ENCODE data around the gene RASSF4.
A peak's percentile ranks its signal among the peaks of the same experiment; 100 is the strongest.

The RASSF4 gene

DNA sequence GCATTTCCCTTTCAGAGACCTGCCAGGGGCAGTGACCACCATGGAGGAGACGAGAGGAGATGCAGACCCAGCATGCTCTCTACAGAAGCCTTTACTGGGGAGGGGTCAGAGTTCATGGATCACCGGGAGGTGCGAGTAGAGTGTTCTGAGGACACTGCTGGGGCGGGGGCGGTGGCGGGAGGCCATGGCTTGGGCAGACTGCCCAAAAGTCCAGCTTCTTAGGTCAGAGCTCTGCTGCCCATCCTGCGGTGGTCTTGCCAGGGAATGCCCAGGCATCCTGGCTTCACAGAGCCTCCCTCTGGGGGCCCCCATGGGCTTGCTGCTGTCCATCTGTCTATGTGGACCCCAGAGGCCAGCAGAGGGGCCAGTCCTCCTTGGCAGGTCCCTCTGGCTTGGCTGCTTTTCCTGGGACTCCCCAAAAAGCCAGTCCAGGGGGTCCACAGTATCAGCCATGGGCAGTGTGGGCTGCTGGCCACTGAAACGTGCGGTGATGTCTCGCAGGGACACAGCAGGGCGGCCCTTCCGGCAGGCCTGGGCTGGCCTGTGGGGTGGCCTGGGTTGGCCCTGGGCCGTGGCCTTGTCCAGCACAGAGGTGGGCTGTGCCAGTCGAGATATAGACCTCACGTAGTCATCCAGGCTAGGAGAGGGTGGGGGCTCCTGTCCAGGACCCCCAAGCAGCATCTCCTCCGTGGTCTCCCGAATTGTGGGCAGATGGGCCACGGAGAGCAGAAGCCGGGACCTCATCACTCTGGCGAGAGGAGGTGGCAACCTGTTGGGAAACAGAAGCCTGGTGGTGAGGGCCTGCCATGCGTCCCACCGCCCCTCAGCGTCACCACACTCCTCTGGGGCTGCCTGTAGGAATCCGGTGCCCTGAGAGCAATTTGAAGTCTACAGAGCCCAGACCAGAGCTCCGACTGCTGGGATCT, 17.9 kb downstream of the RASSF4 start:
- DNase-seq = no peak

DNA sequence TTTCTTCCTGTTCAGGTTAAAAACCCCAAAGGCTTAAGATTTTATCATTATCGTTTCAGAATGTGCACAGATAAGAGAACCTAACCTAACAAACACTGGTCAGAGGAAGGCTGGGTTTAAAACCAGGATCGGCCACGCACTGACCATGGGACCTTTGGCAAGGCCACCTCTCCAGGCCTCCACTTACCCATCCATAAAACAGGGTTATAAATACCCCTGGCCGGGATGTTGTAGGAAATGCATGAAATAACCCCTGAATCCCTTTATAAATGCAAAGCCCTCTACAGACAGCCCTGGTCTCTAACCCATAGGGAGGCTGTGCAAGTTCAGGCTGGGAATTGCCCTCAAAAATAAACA, 18.6 kb downstream of the RASSF4 start:
- no peak for DNase-seq

DNA sequence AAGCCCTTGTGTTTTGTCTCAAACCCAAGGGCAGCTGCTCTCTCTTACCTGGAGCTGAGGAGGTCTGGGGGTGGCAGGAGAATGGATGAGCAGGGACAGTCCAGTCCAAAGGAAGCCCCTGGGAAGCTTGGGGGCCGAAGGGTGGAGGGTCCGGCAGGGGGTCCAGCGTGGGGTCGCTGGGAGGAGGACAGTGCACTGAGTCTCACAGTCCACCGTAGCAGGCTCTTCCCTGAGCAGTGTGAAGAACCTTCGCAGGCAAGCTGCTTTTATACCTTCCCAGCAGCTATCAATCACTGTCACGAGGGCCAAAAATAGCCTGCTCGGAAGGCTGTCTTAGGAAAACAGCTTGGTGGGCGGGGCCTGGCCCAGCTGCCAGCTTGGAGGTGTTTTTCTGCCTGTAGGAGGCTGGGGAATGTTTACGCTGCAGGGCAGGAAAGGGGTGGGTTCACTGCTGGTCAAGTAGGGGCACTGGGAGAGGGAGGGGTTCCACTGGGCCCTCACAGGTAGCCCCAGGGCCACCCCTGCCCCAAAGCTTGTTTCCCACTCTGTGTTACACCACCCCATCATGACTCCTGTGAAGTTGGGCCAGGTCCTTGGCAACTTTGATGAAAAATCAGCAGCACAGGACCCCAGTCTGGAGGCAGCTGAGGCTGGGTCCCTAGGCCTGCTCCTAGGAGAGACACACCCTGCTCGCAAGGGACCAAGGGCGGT, 19.1 kb downstream of the RASSF4 start, which contains the start of gene DEPP1:
Gene DEPP1 (minus strand): TSS at position 240 of the 711 bp plus-strand sequence. CDS start 779 bp downstream, outside the sequence.
- DNase-seq = peak; percentile 91 to 96

DNA sequence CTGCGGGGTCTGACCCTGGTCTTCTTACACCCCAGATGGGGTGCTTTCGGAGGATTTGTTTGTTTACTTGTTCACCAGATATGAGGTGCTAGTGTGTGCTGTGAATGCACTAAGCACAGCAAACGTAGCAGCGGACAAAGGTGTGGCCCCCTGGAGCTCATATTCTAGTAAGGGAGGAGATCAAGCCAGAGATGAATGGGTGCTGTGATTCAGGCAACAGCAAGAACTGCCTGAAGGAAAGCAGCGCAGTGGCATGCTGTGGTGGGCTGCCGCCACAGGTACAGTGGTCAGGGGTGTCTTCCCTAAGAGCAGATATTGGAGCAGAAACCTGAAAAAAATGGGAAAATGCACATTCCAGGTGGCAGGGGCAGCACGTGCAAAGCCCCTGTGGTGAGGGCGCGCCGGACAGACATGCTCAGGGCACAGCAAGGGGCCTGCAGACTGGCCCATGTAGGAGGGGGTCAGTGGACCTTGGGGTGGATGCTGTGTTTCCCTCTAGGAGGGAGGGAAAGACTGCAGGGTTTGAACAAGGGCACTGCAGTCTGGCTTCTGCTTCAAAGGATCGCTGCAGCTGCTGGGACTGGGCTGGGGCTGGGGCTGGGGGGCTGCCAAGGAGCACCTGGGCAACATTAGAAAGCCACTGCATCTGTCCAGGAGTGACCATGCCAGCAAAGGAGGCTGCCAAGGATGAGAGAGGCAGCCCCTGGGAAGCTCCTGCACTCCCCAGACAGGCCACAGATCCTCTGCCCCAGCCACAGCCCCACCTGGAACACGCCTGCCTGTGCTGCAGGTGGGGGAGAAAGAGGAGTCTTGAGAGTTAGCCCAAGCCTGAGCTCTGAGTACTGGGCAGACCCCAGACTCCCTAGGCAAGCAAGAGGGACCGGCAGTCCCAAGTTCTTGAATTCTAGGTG, 19.9 kb downstream of the RASSF4 start:
- no peak for DNase-seq

DNA sequence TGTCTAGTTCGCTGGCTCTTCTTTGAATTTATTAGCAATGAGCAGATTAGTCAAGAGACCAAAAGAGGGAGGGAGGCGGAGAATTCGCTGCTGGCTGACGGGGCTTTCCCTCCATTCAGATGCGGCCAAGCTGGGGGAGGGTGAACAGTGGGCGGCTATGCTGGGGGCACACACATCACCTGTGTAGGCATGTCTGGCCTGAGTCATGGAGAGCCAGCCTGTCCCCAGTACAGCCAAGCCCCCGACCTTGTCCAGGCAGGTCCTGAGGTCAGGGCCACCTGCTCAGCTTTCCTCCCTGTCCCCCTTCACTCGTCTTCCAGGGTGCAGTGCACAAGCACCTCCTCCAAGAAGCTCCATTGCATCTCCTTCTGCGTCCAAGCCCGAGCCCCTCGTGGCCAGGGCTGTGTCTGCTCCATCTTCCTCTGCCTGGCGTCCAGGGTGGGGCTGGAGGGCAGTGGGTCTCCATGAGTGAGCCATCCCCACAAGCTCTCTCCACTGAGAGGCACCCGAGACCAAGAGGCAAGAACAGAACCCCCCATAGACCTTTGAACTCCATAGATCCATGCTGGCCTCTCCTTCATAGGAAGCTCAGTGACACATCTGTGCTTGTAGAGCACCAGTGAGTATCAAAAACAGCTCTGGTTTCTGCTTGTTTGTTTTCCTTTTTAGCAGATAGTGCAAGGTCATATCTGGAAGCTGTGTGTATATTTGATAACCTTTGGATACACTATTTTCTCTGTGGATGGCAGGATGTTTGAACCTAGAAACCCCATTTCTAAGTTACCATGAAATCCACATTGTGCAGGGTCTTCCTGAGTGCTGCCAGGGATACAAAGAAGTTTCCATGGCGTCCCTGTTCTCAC, 20.9 kb downstream of the RASSF4 start:
- DNase-seq = no peak

DNA sequence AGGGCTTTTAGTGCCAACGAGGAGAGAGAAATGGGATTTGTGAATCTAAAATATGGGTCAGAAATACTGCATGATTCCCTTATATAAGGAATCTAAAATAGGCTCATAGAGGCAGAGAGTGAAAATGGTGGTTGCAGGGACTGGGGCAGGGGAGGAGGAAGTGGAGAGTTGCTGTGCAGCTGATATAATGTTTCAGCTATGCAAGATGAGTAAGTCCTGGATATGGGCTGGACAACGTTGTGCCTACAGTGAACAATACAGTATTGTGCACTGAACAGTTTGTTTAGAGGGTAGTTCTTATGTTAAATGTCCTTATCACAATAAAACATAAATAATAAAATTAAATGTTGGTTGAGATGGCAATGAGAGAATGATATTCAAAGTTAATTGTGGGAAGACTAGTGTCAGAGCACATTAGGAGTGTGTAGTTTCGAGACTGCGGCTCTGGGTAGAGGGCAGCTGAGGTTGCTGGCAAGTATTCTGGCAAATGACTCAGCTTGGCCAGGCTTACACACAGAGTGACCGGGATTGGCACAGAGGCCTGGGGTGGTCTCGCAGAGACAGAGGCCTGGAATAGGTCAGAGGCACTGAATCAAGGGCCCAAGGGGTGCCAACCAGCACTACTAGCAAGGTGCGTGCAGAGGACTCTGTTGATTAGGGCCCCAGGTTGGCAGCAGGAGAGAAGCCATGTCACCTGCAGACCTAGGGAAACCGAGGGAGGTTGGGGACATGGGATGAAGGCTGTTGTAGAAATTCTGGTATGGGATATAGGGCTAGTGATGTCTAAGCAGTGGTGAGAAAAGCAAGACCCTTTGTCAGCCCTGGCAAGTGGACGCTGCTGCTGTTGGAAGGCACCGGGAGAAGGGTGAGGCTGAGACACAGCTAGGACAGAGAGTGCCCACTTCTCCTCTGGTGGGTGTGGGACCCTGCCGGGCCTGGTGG, 21.8 kb downstream of the RASSF4 start:
- no peak for DNase-seq

DNA sequence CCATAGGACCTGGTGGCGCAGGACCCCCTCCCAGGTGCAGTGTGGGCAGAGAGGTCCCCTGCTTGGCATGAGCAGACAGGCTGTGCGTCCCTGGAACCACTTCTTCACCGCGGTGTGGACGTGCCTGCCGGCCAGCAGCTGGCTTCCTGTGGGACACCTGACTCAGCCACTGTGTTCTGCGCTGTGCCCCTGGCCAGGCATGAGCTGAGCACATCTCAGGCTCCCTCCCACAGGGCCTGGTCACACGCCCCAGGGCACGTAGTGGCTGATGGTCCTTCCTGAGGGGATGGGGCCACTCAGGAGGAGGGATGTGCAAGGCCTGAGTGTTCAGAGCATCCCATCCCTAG, 22.5 kb downstream of the RASSF4 start:
- no peak for DNase-seq

DNA sequence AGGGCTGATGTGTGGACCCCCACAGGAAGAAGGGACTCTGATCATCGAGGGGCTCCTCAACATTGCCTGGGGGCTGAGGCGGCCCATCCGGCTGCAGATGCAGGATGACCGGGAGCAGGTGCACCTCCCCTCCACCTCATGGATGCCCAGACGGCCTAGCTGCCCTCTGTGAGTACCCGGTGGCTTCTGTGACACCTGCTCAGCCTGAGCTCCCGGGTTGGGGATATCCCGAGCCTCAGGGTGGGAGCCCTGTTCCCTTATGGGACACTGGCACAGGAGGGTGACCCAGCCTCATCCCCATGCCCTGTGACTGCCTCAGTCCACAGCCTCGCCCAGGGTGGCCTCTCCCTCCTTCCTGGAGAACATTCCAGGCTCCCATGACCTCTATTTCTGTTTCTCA, 22.9 kb downstream of the RASSF4 start:
- no peak for DNase-seq

DNA sequence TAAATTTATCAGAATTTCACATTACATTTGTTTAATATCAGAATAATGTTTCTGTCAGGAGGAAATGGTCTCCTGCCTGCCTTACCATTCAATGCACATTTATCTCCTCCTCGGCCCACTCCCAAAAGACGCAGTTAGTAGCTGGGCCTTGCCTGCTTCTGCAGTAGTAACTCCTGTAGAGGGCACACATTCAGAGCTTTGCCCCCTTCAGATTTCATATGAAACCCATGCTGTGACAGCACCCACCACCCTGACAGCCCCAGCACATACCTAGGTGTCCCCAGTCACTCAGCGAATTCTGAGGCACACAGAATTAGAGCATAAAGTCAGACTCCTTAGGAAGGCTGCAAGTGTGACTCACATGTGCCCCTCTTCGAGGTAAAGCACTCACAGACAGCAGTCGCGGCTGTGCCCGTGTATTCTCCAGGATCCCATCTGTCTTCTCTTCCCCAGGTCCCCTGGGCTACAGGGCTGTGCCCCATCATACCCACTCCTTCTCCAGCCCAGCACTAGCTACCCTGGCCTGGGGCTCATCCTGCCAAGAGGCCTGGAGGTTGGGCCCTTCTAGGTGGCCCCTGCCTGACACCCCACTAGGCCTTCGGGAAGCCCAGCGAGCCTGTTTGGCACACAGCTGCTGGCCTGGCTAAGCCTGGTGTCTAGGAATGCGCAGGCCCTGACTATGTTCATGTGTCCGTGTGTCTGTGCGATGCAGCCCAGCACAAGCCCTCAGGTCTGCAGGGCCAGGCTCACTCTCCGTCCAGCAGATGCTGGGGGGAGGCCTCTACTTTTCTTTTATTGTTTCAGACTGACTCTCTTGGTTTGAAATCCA, 23.7 kb downstream of the RASSF4 start:
- no peak for DNase-seq

DNA sequence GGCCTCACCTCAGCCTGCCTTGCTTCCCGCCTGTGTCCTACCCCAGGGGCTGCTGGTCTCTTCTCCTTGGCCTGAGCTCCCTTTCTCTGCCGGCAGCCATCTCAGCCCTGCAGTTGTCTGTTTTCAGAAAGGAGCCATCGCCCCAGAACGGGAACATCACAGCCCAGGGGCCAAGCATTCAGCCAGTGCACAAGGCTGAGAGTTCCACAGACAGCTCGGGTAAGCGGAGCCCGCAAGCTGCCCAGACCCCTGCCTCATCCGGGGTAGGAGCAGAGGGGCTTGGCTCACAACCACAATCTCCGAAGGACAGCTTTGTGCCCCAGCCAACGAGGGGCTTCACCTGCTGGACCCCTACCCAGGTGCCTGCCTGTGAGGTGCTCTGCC, 24.3 kb downstream of the RASSF4 start:
- DNase-seq = no peak

DNA sequence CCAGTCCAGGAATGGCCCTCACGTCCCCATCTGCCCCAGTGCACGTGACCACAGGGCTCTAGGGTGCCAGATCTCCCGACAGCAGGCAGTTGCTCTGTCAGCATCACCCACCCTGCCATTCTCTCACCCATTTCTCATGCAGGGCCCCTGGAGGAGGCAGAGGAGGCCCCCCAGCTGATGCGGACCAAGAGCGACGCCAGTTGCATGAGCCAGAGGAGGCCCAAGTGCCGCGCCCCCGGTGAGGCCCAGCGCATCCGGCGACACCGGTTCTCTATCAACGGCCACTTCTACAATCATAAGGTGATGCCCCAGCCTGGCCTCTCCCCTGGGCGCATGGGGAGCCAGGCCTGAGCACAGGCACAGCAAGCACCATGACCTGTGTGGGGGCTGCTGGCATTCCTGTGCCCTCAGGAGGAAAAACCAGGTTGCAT, 25.1 kb downstream of the RASSF4 start:
- DNase-seq = no peak

DNA sequence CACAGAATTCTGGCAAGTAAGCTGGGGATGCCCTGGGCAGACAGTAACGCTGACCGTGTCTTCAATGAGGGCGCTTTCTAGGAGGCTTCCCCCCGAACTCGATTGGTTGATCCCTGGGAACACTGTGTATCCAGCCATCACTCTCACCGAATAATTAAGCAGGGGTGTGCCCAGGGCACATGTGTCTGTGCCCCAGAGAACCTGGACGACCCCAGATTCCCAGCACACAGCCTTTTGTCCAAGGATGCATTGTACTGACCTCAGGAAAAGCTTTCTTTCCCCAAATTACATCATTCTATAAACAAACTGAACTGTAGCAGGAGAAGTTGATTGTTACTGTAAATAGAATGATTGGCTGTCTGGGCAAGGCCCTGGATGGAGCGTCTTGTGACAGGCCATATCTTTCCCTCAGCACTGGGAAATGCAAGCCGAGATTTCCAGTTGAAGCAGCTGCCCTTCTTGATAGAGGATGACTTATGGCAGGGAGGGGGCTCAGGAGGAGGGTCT, 25.6 kb downstream of the RASSF4 start:
- DNase-seq = no peak

DNA sequence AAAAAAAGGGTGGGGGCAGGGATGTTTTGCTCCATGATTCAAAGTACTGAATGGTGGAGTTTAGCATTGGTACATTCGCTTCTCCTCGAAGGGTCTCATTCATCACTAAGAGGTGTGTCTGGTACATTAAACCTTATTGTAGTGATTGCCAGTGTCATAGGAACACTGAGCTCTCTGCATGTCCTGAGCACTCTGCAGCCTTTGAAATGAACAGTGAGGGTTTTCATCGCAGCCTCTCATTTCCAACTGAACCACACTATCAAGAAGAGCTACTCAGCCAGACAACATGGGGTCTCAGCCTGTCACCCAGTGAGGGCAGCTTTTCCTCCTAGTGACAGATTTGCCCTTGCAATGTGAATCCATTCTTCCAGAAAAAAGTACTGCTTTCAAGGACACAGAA, 26.6 kb downstream of the RASSF4 start:
- no peak for DNase-seq

DNA sequence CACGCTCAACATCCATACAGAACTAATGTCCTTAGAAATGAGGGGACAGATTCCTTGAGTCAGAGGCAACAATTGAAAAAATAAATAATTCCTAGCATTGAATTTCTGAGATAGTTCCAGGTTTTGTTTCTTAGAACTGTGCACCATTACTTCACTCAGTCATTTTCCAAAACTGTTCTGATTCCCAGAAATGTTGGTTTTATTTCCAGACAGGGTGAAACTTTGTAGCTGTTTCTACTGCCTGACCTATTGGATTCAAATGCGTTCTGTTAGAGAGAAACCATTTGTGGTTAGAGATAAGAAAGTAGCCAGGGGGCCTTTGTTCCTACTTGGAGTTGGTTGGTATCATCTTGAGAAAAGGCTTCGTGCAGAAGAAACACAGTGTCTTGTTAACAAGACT, 27.1 kb downstream of the RASSF4 start:
- no peak for DNase-seq

DNA sequence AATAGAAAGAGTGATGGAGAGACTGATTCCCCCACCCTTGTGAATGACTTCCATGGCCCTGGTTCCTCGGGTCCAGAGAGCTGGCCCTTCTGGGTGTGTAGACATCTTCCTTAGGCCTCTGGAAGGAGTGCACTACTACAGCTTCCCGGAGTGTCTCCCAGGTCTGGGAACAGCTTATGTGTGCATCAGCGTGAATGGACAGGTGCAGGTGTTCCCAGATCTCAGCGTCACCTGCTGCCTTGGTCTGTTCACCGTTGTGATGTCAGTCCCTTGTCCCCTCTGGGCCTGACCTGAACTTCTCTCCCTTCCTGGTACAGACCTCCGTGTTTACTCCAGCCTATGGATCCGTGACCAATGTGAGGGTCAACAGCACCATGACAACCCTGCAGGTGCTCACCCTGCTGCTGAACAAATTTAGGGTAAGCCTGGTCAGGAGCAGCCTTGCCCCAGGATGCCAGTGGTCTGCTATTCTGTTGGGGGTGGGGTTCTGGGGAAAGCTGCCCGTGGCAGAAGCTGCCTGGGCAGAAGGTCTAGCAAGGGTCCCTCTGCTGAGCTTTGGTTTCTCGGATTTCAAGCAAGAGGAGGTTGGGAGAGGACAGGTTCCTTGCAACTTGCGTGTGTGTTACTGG, 29.5 kb downstream of the RASSF4 start:
- no peak for DNase-seq

DNA sequence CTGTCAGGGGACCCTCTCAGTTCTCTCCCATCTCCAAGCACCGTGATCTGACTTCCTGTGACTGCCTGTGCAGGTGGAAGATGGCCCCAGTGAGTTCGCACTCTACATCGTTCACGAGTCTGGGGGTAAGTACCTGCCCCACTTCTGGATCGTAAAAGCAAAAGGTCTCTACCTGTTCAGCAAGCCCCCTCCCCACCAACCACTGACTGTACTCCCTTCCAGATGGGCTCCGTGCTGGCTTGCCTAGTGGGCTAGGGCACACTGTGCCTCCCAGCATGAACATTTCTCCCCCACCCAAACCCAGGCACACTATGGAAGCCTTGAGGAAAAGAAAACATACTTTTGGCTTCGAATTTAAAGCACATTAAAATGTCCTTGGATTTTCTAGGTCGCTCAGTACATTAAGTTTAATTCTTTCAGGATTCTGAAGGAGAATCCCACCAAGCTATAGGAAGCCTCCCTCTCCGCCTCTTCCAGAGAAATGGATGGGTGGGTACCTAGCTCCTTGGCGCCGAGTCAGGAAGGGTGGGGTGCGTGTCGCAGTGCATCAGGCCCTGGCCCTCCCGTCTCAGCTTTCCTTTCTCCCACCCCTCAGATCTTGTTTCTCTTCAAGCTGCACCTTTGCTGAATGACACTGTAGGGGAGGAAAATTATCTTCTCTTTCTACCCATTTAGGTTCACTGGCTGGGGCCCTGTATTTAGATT, 30.1 kb downstream of the RASSF4 start:
- DNase-seq = no peak

DNA sequence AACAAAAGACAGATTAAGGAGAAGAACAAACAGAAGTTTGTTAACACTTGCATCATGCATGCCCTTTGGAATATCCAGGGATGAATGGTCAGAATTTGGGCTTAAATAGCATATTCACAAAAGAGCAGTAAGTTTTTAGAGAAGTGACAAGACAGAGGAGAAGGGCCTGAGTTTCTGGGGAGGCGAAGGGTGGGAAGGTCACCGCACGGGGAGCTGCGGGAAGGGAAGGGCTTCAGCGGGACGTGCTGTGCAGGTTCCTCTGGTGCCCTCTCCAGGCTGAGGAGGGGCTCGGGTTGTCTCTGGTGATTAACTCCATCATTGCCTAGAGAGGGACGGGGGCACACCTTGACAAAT, 30.7 kb downstream of the RASSF4 start:
- no peak for DNase-seq

DNA sequence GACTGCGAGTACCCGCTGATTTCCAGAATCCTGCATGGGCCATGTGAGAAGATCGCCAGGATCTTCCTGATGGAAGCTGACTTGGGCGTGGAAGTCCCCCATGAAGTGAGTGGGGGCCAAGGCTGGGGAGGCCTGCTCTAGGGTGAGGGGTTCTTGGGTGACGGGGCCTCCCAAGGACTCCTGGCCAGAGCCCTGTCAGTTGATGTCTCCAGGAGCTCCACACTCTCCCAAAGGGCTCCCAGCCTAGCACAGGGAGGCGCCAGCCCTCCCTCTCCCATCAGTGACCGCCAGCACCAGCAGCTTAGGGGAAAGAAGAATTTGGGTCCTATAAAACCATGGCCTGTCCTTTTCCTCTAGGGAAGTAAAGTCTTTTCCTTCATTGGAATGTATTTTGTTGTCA, 31.4 kb downstream of the RASSF4 start:
- DNase-seq = no peak

DNA sequence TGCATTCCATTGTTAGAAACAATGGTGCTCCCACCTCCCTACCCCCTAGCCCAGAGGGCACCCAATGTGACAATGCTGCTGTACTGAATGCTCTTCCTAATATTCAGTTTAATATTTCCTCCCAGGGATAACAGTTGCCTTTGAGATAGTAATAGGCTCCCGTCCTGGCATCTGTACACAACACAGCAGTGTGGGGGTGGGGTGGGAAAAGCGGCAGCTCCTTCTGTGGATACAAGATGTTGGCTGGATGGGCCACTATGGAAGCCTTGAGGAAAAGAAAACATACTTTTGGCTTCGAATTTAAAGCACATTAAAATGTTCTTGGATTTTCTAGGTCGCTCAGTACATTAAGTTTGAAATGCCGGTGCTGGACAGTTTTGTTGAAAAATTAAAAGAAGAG, 32.0 kb downstream of the RASSF4 start:
- DNase-seq = no peak

Data from cerebellar nuclear complex (tissue), 1 donor.